ENCODE data around the gene TYW1B.
"Not testable (repeated sequence)": the region's sequence is repeated elsewhere in the genome, so short reads cannot be mapped to it uniquely, and the experiment has no call there.

The TYW1B gene, protein sequence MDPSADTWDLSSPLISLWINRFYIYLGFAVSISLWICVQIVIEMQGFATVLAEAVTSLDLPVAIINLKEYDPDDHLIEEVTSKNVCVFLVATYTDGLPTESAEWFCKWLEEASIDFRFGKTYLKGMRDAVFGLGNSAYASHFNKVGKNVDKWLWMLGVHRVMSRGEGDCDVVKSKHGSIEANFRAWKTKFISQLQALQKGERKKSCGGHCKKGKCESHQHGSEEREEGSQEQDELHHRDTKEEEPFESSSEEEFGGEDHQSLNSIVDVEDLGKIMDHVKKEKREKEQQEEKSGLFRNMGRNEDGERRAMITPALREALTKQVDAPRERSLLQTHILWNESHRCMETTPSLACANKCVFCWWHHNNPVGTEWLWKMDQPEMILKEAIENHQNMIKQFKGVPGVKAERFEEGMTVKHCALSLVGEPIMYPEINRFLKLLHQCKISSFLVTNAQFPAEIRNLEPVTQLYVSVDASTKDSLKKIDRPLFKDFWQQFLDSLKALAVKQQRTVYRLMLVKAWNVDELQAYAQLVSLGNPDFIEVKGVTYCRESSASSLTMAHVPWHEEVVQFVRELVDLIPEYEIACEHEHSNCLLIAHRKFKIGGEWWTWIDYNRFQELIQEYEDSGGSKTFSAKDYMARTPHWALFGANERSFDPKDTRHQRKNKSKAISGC

DNA sequence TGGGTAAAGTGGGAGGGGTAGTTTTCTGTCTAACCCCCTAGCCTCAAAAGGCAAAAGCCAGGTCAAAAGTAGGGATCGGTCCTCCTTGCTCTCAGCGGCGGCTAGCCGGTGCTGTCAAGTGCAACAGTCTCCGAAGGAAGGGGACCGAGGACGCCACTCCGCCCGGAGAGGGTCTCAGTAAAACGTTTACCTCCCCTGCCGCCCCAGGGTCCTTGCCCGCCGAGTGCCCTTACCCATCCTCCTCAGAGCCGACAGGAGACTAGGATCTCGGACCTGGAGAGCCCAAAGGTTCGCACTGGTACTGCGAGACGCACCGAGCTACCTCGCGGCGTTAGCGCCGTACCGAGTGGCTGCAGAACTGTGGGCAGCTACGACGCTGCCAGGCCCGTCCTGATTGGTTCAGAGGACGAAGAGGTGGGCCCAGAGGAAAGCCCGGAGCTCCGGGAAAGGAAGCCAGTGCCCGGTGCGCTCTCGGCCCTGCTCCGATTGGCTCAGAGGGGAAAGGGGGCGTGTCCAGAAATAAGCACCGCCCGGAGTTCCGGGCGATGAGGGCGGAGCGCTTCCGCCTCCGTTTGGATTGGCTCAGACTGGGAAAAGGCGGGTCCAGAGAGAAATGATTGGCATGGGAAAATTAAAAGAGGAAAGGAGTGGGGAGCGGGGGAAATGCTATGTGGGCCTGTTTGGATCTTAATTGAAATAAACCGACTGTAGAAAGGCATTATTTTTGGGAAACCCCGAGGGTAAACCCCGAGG is at the start of gene TYW1B:
TSS of gene TYW1B (minus strand) at position 362 of the 753 bp plus-strand sequence. CDS start at position 237, 125 bp downstream.
- DNase-seq (ENCODE audit: low spot score) = peak; percentile 100

DNA sequence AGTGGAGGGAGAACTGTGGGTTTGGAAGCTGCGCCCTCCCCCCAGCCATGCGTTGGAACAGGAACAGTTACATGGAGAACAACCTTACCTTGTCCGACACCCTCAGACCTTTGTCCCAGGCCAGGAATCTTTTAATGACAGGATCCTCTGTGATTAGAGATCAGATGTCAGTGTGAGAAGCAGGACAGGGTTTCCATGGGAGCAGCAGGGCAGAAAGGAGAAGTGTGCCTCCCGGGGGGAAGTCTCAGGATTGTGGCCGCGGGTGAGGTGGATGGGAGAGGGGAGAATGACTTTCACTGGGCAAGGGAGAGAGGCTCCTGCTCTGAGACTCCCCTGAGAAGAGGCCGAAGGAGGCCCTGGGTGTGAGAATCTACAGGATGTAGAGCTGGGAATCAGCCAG is 39.6 kb upstream of the TYW1B start:
- DNase-seq (ENCODE audit: low spot score) = not testable (repeated sequence)

GRCh38 chr7:72858846-72859400 is 30.9 kb upstream of the TYW1B start:
- not testable (repeated sequence) for DNase-seq (ENCODE audit: low spot score)

- DNase-seq (ENCODE audit: low spot score) = not testable (repeated sequence)
Observed at GRCh38 chr7:72857925-72858324, 29.9 kb upstream of the TYW1B start.

- DNase-seq (ENCODE audit: low spot score) = not testable (repeated sequence)
Observed at GRCh38 chr7:72855261-72855660, 27.3 kb upstream of the TYW1B start.

GRCh38 chr7:72852937-72853336 is 24.9 kb upstream of the TYW1B start:
- not testable (repeated sequence) for DNase-seq (ENCODE audit: low spot score)

DNA sequence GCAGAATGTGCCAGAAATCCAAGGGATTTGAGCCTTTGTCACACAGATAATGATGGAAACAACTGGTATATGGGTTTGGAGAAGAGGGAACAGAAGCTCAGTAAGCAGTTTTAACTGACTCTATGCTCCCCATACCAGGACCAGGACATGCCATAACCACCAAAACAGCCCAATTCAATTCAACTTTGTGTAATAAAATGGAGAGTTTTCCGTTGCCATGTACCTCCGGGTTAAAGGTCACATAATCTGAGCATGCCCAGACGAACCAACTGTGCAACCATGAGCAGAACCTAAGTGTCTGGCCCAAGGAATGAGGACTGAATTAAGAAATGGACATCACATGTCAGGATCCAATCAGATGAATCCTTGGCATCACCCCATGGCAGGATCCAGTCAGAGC is 22.7 kb upstream of the TYW1B start:
- not testable (repeated sequence) for DNase-seq (ENCODE audit: low spot score)

GRCh38 chr7:72844146-72844545 is 16.1 kb upstream of the TYW1B start:
- not testable (repeated sequence) for DNase-seq (ENCODE audit: low spot score)

- not testable (repeated sequence) for DNase-seq (ENCODE audit: low spot score)
Observed at GRCh38 chr7:72843166-72843565, 15.2 kb upstream of the TYW1B start.

GRCh38 chr7:72840966-72841511 is 13.0 kb upstream of the TYW1B start:
- peak; percentile 55 for DNase-seq (ENCODE audit: low spot score)

DNA sequence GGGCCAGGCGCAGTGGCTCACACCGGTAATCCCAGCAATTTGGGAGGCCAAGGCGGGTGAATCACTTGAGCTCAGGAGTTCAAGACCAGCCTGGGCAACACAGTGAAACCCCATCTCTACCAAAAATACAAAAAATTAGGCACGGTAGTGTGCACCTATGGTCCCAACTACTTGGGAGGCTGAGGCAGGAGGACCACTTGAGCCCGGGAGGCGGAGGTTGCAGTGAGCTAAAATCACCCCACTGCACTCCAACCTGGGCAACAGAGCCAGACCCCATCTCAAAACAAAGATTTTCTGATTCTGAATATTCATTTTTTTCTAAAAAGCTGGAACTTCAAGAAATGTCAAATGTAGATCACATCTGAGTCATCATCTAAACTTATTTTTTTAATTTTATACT is 10.3 kb upstream of the TYW1B start:
- DNase-seq (ENCODE audit: low spot score) = not testable (repeated sequence)

GRCh38 chr7:72837291-72837690 is 9.3 kb upstream of the TYW1B start:
- not testable (repeated sequence) for DNase-seq (ENCODE audit: low spot score)

DNA sequence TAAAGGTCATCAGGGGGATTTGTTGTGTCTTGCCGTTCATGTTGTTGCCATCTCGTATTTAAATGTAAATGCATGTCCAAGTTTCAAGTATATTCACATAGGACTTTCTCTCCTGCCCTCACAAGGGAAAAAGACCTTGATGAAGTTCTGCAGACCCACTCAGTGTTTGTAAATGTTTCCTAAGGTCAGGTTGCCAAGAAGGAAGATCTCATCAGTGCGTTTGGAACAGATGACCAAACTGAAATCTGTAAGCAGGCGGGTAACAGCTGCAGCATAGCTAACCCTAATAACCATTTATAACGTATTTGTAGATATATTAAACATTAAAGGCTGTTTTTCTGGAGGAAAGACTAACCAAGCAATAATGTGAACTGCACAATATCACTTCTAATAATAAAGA is 2.6 kb upstream of the TYW1B start:
- DNase-seq (ENCODE audit: low spot score) = not testable (repeated sequence)

DNA sequence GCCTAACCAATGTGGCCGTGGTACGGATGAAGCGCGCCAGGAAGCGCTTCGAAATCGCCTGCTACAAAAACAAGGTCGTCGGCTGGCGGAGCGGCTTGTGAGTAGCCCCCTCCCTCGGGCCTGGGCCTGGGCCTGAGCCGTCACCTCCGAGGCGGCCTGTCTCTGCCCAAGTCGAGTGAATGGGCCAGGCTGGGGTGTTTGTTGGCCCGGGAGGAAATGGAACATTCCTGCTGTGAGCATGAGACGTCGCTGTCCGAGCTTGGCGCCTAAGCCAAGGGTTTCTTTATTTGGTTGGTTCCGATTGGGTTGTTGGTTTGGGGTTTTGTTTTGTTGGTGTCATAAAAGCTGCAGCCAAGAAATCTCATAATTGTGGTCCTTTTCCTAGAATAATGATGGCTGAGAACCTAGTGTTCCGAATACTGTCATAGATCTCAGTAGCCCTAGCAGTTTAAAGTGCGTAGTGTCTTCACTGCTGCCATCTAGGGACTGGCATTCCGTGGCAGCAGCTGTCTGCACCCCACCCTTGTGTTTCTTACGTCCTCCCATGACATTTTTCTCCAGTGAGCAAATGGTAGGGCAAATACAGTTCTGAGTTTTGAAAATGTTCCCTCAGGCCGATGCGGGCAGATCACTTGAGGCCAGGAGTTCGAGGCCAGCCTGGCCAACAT is 1.8 kb upstream of the TYW1B start:
- peak; percentile 83 for DNase-seq (ENCODE audit: low spot score)

DNA sequence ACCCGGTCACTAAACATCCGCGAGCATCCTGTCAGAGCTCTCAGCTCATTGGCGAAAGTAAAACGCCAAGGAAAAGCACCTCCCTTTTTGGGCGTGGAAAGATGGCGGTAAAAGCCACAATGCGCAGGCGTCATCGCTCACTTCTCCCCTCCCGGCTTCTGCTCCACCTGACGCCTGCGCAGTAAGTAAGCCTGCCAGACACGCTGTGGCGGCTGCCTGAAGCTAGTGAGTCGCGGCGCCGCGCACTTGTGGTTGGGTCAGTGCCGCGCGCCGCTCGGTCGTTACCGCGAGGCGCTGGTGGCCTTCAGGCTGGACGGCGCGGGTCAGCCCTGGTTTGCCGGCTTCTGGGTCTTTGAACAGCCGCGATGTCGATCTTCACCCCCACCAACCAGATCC is 1.3 kb upstream of the TYW1B start:
- DNase-seq (ENCODE audit: low spot score) = peak; percentile 100

DNA sequence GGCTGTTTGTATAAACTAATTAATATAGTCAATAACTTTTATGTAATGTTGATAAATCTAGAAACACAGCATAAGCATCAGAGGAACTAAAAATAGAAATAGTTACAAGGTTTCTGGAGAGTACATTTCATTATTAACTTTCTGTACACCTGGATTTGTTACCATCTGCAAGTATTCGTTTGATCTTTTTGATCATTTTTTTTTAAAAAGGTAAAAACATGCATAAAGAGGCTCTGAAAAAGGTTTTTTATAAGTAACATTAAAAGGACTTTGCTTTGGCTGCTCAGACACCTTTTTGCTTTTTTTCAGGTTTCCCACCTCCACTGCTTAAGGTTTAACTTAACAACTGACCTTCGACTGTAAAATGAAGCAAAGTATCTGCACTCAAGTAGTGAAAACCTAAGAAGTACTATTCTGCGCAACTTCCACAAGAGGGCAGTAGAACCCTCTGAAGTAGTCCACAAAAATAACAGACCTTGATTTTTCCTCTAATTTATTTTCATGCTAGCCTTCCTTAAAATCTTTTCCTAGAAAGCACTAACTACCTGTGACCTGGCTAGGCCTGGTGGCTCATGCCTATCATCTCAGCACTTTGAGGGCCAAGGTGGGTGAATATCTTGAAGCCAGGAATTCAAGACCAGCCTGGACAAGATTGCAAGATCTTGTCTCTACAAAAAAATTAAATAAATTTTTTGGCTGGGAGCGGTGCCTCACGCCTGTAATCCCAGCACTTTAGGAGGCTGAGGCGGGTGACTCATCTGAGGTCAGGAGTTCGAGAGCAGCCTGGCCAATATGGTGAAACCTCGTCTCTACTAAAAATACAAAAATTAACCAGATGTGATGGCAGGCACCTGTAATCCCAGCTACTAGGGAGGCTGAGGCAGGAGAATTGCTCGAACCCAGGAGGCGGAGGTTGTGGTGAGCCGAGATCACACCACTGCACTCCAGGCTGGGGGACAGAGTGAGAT is 4.0 kb downstream of the TYW1B start:
- DNase-seq (ENCODE audit: low spot score) = peak; percentile 55

- DNase-seq (ENCODE audit: low spot score) = not testable (repeated sequence)
Observed at GRCh38 chr7:72822497-72822896, 5.5 kb downstream of the TYW1B start.

DNA sequence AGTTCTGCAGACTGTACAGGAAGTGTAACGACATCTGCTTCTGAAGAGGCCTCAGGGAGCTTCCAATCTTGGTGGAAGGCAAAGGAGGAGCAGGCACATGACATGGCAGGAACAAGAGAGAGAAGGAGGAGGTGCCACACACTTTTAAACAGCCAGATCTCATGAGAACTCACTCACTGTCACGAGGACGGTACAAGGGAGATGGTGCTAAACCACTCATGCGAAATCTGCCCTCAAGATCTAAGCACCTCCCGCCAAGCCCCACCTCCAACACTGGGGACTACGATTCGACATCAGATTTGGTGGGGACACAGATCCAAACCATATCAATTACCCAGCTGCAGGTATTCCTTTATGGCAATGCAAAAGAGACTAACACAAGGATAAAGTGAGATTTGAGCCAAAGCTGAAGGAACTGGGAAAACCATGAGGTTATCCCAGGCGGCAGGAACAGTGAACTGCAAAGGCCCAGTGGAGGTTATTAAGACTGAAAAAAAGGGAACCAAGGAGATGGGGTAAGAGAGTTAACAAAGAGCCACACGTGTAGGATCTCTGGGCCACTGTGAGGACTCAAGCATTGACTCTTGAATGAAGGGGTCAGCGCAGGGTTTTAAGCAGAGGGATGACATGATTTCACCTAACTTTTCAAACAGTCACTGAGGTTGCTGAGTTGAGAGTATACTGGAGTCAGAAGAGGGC is 9.2 kb downstream of the TYW1B start:
- not testable (repeated sequence) for DNase-seq (ENCODE audit: low spot score)

DNA sequence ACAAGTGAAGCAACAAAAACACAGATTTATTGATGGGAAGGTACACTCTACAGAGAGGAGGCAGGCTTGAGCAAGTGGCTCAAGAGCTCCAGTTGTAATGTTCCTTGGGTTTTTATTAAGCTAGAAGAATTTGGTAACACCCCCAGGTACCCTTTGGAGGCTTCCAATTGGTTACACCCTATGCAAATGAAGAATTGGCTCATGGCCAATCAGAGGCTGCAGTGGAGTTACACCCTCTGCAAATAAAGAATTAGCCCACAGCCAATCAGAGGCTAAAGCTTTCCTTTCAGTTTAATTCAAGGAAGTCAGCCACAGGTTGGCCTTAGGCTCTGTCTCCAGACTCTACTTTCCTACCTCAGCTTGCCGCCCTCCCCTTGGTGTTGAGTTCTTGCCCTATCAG is 10.3 kb downstream of the TYW1B start:
- peak; percentile 80 for DNase-seq (ENCODE audit: low spot score)
